HEK293T (cell line): ENCODE results near the gene SLC16A4.

Experiments used
- CTCF ChIA-PET: fragments of 350-600 bp; formaldehyde crosslinking; extraction: SDS; loops from one replicate; lab custom pipeline; 2021; ENCODE audit warnings: antibody characterized with exemption, inconsistent platforms; lab: Yijun Ruan, JAX
- POLR2A ChIA-PET: fragments of 350-600 bp; formaldehyde crosslinking; extraction: SDS; loops from one replicate; lab custom pipeline; 2020; ENCODE audit warnings: antibody characterized with exemption, inconsistent platforms; lab: Yijun Ruan, JAX
- DNase-seq: peaks from one replicate; pipeline ENCODE4 v3.0.0; 2012; ENCODE audit warnings: mixed read lengths; ENCODE audit errors: extremely low spot score
- ARNT ChIP-seq: fragments of 450-650 bp; IDR thresholded peaks from 2 replicates; pipeline ENCODE4 v1.6.1; 2017; ENCODE audit warnings: mild to moderate bottlenecking
- BHLHE40 ChIP-seq: fragments of 450-650 bp; IDR thresholded peaks from 2 replicates; pipeline ENCODE4 v1.6.1; 2016; ENCODE audit warnings: mild to moderate bottlenecking, moderate library complexity, borderline replicate concordance
- CTBP1 ChIP-seq: fragments of 450-650 bp; IDR thresholded peaks from 2 replicates; pipeline ENCODE4 v1.6.1; 2016; ENCODE audit warnings: borderline replicate concordance
- ELF4 ChIP-seq: fragments of 450-650 bp; IDR thresholded peaks from 2 replicates; pipeline ENCODE4 v1.6.1; 2017; ENCODE audit warnings: antibody characterized with exemption
- FOXA1 ChIP-seq: fragments of 450-650 bp; IDR thresholded peaks from 2 replicates; pipeline ENCODE4 v1.6.1; 2016; ENCODE audit warnings: mild to moderate bottlenecking
- FOXK2 ChIP-seq: fragments of 450-650 bp; IDR thresholded peaks from 2 replicates; pipeline ENCODE4 v1.6.1; 2016; ENCODE audit warnings: mild to moderate bottlenecking
- FOXM1 ChIP-seq: fragments of 450-650 bp; IDR thresholded peaks from 2 replicates; pipeline ENCODE4 v1.6.1; 2017; ENCODE audit warnings: mild to moderate bottlenecking, borderline replicate concordance
- HDGF ChIP-seq: fragments of 450-650 bp; IDR thresholded peaks from 2 replicates; pipeline ENCODE4 v1.6.1; 2017; ENCODE audit warnings: antibody characterized with exemption, borderline replicate concordance
- L3MBTL2 ChIP-seq: fragments of 450-650 bp; conservative IDR thresholded peaks from 2 replicates; pipeline ENCODE4 v1.6.1; 2016; ENCODE audit warnings: mild to moderate bottlenecking
- LEF1 ChIP-seq: fragments of 450-650 bp; IDR thresholded peaks from 2 replicates; pipeline ENCODE4 v1.6.1; 2017; ENCODE audit warnings: mild to moderate bottlenecking, borderline replicate concordance
- NFRKB ChIP-seq: fragments of 450-650 bp; IDR thresholded peaks from 2 replicates; pipeline ENCODE4 v1.6.1; 2016; ENCODE audit warnings: mild to moderate bottlenecking, moderate library complexity
- SP1 ChIP-seq: fragments of 450-650 bp; IDR thresholded peaks from 2 replicates; pipeline ENCODE4 v1.6.1; 2017
- SUZ12 ChIP-seq: fragments of 450-650 bp; IDR thresholded peaks from 2 replicates; pipeline ENCODE4 v1.6.1; 2016; ENCODE audit warnings: mild to moderate bottlenecking
- TARDBP ChIP-seq: fragments of 450-650 bp; IDR thresholded peaks from 2 replicates; pipeline ENCODE4 v1.6.1; 2016
- ZNF384 ChIP-seq: fragments of 450-650 bp; IDR thresholded peaks from 2 replicates; pipeline ENCODE4 v1.6.1; 2016
- TF ChIP-seq, protein P1 (sequence below): fragments of 450-650 bp; IDR thresholded peaks from 2 replicates; pipeline ENCODE4 v1.6.1; 2016

The SLC16A4 gene

DNA sequence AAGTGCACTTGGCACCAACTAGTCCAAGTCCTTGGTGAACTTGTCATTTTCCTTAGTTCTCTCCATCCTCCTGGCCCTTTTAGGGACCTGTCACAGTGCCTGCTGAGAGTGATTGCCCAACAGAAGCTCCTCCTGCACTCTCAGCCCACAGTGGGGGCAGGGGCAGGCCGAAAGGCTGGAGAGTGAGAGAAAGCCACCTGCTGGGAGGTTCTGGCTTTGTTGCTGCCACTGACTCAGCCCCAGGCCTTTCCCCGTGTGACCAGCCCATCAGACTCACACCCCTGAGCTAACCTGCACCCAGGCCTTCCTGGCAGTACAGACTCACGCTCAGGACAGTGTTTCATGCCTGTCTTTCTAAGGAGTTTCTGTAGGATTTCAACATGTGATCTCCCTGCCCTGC, 43.0 kb upstream of the SLC16A4 start:
- POLR2A ChIA-PET = interaction anchor here (1.1 to 2.3 kb wide), 2 partner anchors 25 to 95 kb away, joined by 3 to 7 read pairs; no protein-coding TSS in a partner anchor
- TF ChIP-seq LEF1 = no peak
- TF ChIP-seq TARDBP = no peak
- no peak for TF ChIP-seq HDGF
- TF ChIP-seq, protein P1, sequence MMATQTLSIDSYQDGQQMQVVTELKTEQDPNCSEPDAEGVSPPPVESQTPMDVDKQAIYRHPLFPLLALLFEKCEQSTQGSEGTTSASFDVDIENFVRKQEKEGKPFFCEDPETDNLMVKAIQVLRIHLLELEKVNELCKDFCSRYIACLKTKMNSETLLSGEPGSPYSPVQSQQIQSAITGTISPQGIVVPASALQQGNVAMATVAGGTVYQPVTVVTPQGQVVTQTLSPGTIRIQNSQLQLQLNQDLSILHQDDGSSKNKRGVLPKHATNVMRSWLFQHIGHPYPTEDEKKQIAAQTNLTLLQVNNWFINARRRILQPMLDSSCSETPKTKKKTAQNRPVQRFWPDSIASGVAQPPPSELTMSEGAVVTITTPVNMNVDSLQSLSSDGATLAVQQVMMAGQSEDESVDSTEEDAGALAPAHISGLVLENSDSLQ = peak; percentile 44
- no peak for TF ChIP-seq SUZ12
- no peak for TF ChIP-seq ZNF384
- TF ChIP-seq FOXA1 = no peak
- CTCF ChIA-PET = interaction anchor here (0.7 kb wide), 1 partner anchor 237 kb away, joined by 3 read pairs; no protein-coding TSS in a partner anchor
- DNase-seq = peak; percentile 69

DNA sequence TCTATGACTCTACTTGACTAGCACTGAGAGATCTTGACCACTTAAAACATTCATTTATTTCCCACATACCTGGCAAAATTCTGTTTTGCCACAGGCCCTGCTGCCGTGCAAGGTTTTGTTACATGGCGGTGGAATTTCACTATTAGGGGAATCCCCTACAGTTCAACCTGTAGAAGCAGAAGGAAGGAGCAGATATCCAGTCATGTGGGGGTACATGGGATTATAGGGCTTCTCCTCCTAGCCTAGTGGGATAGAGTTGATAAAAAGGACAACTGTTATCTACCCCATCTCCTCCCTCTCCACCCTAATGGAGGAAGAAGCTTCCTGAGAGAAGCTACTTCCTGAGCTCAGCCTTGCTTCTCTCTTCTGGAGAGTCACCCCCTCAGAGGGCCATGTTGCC, 42.4 kb upstream of the SLC16A4 start:
- no peak for TF ChIP-seq SP1
- TF ChIP-seq LEF1 = no peak
- no peak for TF ChIP-seq NFRKB
- no peak for TF ChIP-seq FOXM1
- no peak for TF ChIP-seq ZNF384
- TF ChIP-seq L3MBTL2 = no peak
- TF ChIP-seq, protein P1 = no peak
- no peak for TF ChIP-seq SUZ12
- no peak for TF ChIP-seq ELF4
- CTCF ChIA-PET = no interaction called here
- POLR2A ChIA-PET = interaction anchor here (1.1 to 2.3 kb wide), 2 partner anchors 25 to 95 kb away, joined by 3 to 7 read pairs; no protein-coding TSS in a partner anchor
- no peak for DNase-seq

DNA sequence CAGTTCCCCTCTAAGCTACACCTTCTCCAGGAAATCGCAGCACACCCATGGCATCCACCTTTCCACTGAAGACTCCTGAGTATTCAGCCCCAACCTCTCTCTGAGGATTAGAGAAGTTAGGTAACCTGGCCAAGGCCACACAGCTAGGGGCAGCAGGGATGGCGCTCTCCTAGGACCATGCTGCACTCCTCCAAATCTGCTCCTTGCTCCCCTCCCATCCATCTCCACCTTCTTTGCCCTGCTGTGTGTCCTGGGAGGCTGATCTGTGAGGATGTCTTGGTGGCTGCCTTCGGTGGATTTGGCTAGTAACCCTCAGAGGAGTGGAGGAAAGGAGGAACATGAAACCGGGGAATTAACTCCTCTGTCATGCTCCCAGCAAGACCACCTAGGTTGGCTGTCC, 40.1 kb upstream of the SLC16A4 start:
- POLR2A ChIA-PET = no interaction called here
- CTCF ChIA-PET = no interaction called here
- TF ChIP-seq CTBP1 (no peak), L3MBTL2 (no peak), FOXA1 (no peak), NFRKB (no peak)
- DNase-seq = no peak

DNA sequence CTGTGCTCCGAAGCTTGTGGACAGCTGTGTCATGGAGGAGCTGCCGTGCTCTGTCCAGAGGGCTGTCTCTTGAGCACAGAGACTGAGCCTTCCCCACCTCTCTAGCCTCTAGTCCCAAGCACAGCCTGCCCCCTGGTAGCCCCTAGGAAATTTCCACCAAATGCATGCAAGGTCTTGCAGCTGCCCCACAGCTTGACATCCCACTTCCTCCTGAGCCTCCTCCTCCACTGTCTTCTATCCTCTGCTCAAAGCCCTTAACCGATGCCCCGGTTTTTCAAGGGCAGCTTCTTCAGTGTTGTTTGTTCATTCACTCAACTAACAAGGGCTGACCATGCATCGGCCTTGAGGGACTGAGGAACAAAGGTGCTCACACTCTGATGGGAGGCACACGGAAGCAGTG, 39.5 kb upstream of the SLC16A4 start:
- DNase-seq = no peak
- POLR2A ChIA-PET = interaction anchor here (0.6 to 1.6 kb wide), 2 partner anchors 22 to 91 kb away, joined by 4 to 5 read pairs; partner anchors contain the start of gene RBM15
- no peak for TF ChIP-seq FOXA1
- TF ChIP-seq L3MBTL2 = no peak
- TF ChIP-seq ELF4 = no peak
- TF ChIP-seq FOXM1 = no peak
- TF ChIP-seq SP1 = no peak
- TF ChIP-seq CTBP1 = no peak
- CTCF ChIA-PET = interaction anchor here (1.1 kb wide), 2 partner anchors 19 to 30 kb away, joined by 4 read pairs; no protein-coding TSS in a partner anchor

DNA sequence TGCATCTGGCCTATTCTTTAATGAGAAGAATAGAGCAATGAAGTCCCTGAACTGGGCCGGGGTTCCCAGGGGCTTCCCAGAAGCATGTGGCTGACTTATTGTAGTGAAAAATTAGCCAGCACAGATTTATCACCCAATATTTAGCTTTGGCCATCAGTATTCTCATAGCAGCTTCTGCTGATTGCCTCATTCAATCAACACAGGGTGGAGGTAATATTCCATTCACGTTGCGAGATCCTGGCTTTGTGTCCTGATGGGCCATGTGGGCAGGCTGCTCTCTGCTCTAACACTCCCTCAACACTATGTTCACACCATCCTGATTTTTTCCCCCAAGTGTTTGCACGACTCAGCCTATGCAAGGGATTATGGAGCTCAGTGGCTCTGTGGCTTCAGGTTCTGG, 38.1 kb upstream of the SLC16A4 start:
- POLR2A ChIA-PET = interaction anchor here (1.6 kb wide), 1 partner anchor 90 kb away, joined by 5 read pairs; the partner anchor contains the start of gene RBM15
- CTCF ChIA-PET = interaction anchor here (0.6 to 1.1 kb wide), 2 partner anchors 17 to 31 kb away, joined by 4 to 8 read pairs; no protein-coding TSS in a partner anchor
- no peak for TF ChIP-seq TARDBP
- no peak for DNase-seq

DNA sequence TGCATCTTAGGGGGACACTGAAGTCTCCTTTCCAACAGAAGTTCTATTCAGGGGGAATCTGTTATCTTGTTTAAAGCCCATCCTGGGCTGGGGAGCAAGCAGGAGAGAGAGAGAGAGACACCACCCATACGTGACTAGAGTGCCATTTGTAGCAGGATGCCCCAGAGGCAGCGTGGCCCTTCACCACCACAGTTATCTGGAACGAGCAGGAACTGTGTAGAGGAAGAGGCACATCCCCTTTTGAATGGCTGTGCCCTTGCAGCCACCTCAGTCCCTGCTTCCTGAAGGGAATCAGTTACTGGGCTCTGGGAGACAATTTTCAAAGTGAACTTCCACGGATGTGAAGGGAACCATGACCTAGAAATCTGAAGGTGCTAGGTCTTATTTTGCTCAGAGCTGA, 36.0 kb upstream of the SLC16A4 start:
- CTCF ChIA-PET = interaction anchor here (1.4 kb wide), 1 partner anchor 33 kb away, joined by 3 read pairs; no protein-coding TSS in a partner anchor

DNA sequence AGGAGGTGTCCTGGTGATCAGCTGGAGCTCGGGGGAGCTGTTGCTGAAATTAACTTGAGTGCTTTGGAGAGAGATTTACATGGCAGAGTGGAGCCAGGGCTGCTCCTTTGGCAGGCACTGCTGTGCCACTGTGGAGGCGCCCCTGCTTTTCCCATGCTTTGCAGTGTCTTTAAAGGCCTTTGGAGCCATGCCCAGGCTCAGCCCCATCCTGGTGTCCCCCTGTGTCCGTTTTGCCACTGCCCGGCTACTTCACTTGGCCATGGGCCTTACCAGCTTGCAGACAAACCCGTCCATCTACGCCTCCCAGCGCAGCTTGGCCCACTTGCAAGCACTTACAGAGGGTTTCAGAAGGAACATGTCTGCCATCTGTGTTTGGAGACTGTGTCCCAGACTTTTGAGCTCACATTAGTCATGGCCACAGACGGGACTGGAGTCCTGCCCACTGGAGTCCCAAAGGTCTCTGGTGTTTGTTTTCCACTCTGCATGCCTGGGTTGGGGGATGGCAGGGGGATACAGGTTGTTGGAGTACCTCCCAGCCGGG, 34.9 kb upstream of the SLC16A4 start:
- CTCF ChIA-PET = interaction anchor here (0.9 to 1.4 kb wide), 2 partner anchors 14 to 34 kb away, joined by 3 to 4 read pairs; no protein-coding TSS in a partner anchor

More for the DNA sequence above, 36.0 kb upstream of the SLC16A4 start:
- no peak for TF ChIP-seq ZNF384
- TF ChIP-seq TARDBP = no peak
- TF ChIP-seq ELF4 = no peak
- no peak for TF ChIP-seq SUZ12
- POLR2A ChIA-PET = no interaction called here
- DNase-seq = no peak

DNA sequence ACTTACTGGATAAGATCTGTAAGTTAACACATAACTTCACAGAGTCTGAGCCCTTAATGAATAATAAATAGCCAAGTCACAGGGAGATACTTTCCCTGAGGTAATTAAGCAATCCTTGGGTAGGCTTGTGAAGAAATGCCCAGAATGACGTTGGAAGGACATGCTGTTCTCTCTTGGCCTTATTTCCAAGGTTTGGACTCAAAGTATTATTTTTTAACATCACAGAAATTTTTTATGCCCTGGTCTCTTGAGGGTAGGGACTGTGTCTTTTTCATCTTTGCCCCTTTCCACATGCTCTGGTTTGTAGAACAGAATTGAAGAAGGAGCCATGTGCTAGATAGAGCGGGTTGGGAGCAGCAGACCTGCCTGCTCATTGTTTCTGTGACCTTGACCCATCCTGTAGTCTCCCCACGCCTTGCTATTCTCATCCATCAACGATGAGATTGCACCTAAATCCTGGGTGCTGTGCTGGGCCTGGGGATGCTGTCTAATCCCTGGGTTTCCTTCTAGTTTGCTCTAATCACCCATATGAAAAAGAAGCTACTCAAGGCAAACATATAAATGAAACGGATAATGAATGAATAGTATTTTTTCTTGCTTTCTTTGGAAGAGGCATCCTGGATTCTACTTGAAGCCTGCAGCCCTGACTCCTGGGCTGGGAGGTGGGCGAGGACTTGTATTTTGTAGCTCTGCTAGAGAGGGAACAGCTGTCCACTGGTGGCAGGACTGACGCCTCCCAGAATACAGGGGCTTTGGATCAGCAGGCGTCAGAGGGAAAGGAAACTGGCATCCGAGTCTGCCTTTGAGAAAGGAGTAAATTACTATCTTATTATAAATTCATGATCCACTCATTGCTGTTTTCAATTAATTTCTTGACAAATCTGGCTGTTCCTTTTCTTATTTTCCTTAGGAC, 34.1 kb upstream of the SLC16A4 start:
- ChIA-PET POLR2A (interaction anchor here (1.4 kb wide), 1 partner anchor 13 kb away, joined by 3 read pairs; no protein-coding TSS in a partner anchor), CTCF (interaction anchor here (0.7 to 0.9 kb wide), 2 partner anchors 13 to 326 kb away, joined by 3 to 4 read pairs; no protein-coding TSS in a partner anchor)
- DNase-seq = no peak
- TF ChIP-seq FOXA1 (no peak), ZNF384 (no peak), SP1 (no peak), ELF4 (no peak), FOXK2 (no peak), BHLHE40 (no peak), ARNT (no peak), TARDBP (no peak), LEF1 (no peak), L3MBTL2 (no peak), NFRKB (no peak), HDGF (no peak), SUZ12 (no peak), CTBP1 (no peak), FOXM1 (no peak)
- TF ChIP-seq, protein P1 = no peak

More for the DNA sequence above, 34.9 kb upstream of the SLC16A4 start:
- DNase-seq = no peak
- POLR2A ChIA-PET = interaction anchor here (1.4 kb wide), 1 partner anchor 14 kb away, joined by 3 read pairs; no protein-coding TSS in a partner anchor
- TF ChIP-seq FOXM1 = no peak
